Progenitor cell of endocrine pancreas (in vitro differentiated cells): ENCODE data around the gene IFNA10. TPM values are rescaled to one million over a fixed set of nuclear protein-coding genes. Genes with fewer than 3 reads are reported as not detected.
A peak's percentile ranks its signal among the peaks of the same experiment; 100 is the strongest.
"Not testable (repeated sequence)": the region's sequence is repeated elsewhere in the genome, so short reads cannot be mapped to it uniquely, and the experiment has no call there.

ENCODE experiments used
- DNase-seq: peaks from one replicate; pipeline ENCODE4 v3.0.0; 2021; ENCODE audit warnings: low spot score; ENCODE audit not compliant: unreplicated experiment
- H3K27ac Mint-ChIP-seq: 2 replicates; pipeline ENCODE4 v1.8.0; 2021; ENCODE audit warnings: mild to moderate bottlenecking, moderate library complexity, mixed read lengths
- H3K27me3 Mint-ChIP-seq: 2 replicates; pipeline ENCODE4 v1.8.0; 2021; ENCODE audit warnings: mixed read lengths
- H3K36me3 Mint-ChIP-seq: 2 replicates; pipeline ENCODE4 v1.8.0; 2022; ENCODE audit warnings: mixed read lengths; ENCODE audit not compliant: insufficient read depth
- H3K4me1 Mint-ChIP-seq: 2 replicates; pipeline ENCODE4 v1.8.0; 2021; ENCODE audit warnings: low read depth, mixed read lengths
- H3K4me3 Mint-ChIP-seq: 2 replicates; pipeline ENCODE4 v1.8.0; 2021; ENCODE audit warnings: low read depth, mild to moderate bottlenecking, moderate library complexity, mixed read lengths
- H3K9me3 Mint-ChIP-seq: 2 replicates; pipeline ENCODE4 v1.8.0; 2021; ENCODE audit warnings: low read depth, mixed read lengths
- total RNA-seq: library from RNA; stranded (reverse); gene quantifications from 2 replicates; pipeline ENCODE4 v1.2.1, GENCODE V29; 2021
- TF ChIP-seq, protein P1 (sequence below): fragments of 200-600 bp; sonication (generic); IDR thresholded peaks from one replicate; pipeline ENCODE4 v1.5.0; 2021; ENCODE audit warnings: antibody characterized with exemption, mild to moderate bottlenecking; ENCODE audit not compliant: unreplicated experiment

Gene IFNA10
- total RNA-seq, 1 donor from 2014 or later, result not detected

DNA sequence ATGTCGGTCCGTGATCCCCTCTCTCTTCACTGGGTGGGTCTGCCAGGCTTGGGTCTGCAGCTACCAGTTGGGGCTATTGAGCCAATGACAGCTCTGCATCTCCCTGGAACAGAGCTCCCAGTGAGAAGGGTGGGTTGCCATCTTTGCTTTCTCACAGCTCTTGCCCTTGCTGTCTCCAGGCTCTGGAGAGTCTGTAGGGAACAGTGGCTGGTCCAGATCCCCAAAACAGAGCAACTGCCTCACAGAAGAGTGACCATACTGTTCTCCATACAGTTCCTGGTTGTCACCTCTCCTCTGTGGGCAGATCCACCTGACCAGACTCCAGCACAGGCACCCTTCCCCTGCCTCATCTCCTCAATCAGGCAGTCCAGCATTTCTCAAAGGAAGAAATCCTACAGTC is 26.3 kb upstream of the IFNA10 start:
- Mint-ChIP-seq H3K27me3 (peaks cover 29% of the 10 kb centered on the region), H3K4me1 (no peaks in the 10 kb centered on the region), H3K9me3 (no peaks in the 10 kb centered on the region), H3K36me3 (no peaks in the 10 kb centered on the region), H3K27ac (no peak overlapping the region), H3K4me3 (no peak overlapping the region)
- no peak for DNase-seq
- TF ChIP-seq, protein P1, sequence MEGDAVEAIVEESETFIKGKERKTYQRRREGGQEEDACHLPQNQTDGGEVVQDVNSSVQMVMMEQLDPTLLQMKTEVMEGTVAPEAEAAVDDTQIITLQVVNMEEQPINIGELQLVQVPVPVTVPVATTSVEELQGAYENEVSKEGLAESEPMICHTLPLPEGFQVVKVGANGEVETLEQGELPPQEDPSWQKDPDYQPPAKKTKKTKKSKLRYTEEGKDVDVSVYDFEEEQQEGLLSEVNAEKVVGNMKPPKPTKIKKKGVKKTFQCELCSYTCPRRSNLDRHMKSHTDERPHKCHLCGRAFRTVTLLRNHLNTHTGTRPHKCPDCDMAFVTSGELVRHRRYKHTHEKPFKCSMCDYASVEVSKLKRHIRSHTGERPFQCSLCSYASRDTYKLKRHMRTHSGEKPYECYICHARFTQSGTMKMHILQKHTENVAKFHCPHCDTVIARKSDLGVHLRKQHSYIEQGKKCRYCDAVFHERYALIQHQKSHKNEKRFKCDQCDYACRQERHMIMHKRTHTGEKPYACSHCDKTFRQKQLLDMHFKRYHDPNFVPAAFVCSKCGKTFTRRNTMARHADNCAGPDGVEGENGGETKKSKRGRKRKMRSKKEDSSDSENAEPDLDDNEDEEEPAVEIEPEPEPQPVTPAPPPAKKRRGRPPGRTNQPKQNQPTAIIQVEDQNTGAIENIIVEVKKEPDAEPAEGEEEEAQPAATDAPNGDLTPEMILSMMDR, result no peak

- Mint-ChIP-seq H3K36me3 (no peaks in the 10 kb centered on the region), H3K4me3 (no peak within 1 kb of the TSS), H3K4me1 (no peaks in the 10 kb centered on the region), H3K9me3 (peaks cover 4% of the 10 kb centered on the region), H3K27me3 (peaks cover 24% of the 10 kb centered on the region), H3K27ac (no peak within 1 kb of the TSS)
- TF ChIP-seq, protein P1, result no peak
- DNase-seq, result no peak
These were observed 21.2 kb upstream of the IFNA10 start, which contains the start of gene IFNA17 for GRCh38 chr9:21228122-21228521. Gene IFNA17 (minus strand): TSS chr9:21228222. CDS start chr9:21228173, 49 bp downstream.

DNA sequence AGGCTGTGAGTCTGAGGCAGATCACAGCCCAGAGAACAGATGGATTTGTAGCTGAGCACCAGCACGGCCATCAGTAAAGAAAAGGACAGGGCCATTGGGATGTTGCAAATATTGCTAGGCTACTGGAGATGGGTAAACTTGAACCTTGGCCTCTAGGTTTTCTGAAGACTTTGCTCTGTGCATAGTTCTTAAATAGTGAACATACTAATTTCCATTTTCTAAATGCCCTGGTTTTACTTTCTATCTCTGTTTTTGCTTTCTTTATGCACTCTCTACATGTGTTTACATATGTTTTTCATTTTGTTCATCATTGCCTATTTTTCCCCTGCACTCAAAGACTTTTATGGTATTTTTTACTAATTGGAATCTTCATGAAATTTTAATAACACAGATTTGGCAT is 10.3 kb upstream of the IFNA10 start, which contains the start of gene IFNA16:
Gene IFNA16, minus strand, starts transcription at position 101 of the 400 bp plus-strand sequence. Its CDS starts 6 bp downstream, at position 95.
- H3K9me3 Mint-ChIP-seq, result not testable (repeated sequence)

DNA sequence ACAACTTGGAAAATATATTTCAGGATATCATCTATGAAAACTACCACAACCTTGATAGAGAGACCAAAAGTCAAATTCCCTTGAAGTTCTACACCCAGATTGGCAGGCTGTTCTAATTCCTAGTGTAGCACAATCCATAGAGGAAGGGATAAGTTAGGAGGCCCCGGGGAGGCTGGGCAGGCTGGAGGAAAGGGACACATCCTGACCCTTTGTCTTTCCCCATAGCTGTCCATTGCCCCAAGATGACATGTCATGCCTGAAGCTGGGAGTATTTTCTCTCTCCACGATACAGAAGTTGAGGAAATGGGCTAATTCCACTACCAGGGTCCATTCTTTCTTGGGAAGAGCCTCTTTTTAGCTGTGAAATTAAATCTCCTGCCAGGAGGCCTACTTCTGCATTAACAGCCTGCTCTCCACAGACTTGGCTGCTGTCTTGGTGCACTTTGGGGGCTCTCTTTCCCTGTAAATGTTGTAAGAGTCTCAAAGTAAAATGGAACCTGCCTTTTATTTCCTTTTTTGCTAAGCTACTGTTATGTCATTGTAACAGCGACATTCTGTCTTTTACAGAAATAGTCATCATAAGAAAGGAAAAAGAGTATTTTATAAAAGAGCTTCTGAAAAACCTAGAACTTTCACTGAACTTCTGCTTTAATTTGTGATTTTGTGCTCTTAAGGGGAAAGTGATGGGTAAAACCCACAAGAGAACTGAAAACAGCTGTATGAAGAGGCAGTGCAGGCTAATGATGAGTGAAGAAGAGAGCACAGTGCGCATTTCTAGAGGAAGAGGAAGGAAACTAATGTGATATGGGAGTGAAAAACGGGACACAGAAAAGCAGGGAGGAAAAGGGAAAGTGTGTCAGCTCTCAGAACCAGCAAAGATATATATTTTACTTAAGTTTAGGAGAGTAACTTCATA is 6.7 kb upstream of the IFNA10 start:
- DNase-seq, H3K36me3 Mint-ChIP-seq, H3K4me1 Mint-ChIP-seq, H3K27ac Mint-ChIP-seq, H3K9me3 Mint-ChIP-seq, H3K4me3 Mint-ChIP-seq: not testable (repeated sequence)
- TF ChIP-seq, protein P1, result peak; percentile 49
- peaks cover 12% of the 10 kb centered on the region for H3K27me3 Mint-ChIP-seq

More for the DNA sequence above, 10.3 kb upstream of the IFNA10 start, which contains the start of gene IFNA16:
- H3K27me3 Mint-ChIP-seq, result peaks cover 20% of the 10 kb centered on the region
- not testable (repeated sequence) for H3K4me3 Mint-ChIP-seq, H3K4me1 Mint-ChIP-seq, DNase-seq, H3K27ac Mint-ChIP-seq, H3K36me3 Mint-ChIP-seq

DNA sequence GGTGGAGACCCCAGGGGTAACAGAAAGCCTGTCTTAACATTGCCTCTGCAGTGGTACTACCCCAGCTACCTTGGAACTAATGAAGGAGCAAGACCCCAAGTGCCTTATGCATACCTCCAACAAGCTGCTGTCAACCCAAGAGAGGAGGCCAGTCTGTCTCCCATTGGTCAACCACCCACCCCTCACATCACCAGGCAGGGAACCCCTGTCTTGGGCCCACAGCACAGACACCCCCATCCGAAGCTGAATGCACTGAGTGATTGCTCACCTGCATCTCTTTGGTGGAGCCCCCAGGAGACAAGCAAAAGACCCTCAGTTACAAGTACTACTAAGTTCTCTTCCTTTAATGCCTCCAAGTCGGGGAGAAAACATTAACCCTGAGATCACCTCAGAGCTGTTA is 5.2 kb upstream of the IFNA10 start:
- not testable (repeated sequence) for H3K4me3 Mint-ChIP-seq, H3K36me3 Mint-ChIP-seq, H3K4me1 Mint-ChIP-seq, H3K27ac Mint-ChIP-seq, DNase-seq, H3K9me3 Mint-ChIP-seq
- H3K27me3 Mint-ChIP-seq, result peaks cover 12% of the 10 kb centered on the region

DNA sequence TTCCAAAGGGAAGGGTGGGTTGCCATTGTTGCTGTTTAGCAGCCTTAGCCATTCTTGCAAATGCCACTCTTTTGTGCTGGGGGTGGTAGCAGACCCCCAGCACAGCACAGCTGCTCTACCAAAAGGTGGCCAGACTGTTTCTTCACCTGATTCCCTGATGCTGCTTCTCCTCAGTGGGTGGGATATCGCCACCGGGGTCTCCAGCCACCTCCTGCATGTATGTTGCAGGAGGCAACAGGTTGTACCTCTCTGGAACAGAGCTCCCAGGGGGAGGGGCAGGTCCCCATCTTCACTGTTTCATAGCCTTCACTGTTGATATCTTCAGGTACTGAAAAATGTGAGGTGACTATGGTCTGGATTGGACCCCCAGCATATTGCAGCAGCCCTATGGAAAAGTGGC is 3.8 kb upstream of the IFNA10 start:
- H3K36me3 Mint-ChIP-seq, result not testable (repeated sequence)

More for the DNA sequence above, 3.8 kb upstream of the IFNA10 start:
- H3K27ac Mint-ChIP-seq, H3K4me1 Mint-ChIP-seq, H3K27me3 Mint-ChIP-seq, H3K4me3 Mint-ChIP-seq, H3K9me3 Mint-ChIP-seq, DNase-seq: not testable (repeated sequence)
